Small intestine (tissue), 7 donors: ENCODE results near the gene KRTAP5-10. TPM values are rescaled to one million over a fixed set of nuclear protein-coding genes. Genes with fewer than 3 reads are reported as not detected.
"Not testable (repeated sequence)": the region's sequence is repeated elsewhere in the genome, so short reads cannot be mapped to it uniquely, and the experiment has no call there.

Experiments used
- DNase-seq, 2 donors: peaks; one replicate each; pipeline versions ENCODE4 v3.0.0 to v3.0.0-alpha.2; 2013
- FAIRE-seq: peaks from 2 replicates; lab custom pipeline; 2012; peaks lifted over from hg19 to GRCh38; lab: Jason Lieb, UNC
- H3K27ac ChIP-seq, 3 donors: one replicate each; pipeline ENCODE4 v1.5.1; 2013; ENCODE audit warnings: low read length in 2 of 3, mild to moderate bottlenecking in 2 of 3, control low read depth in 1 of 3, inconsistent platforms in 1 of 3, low read depth in 1 of 3, moderate library complexity in 1 of 3
- H3K27me3 ChIP-seq, 3 donors: one replicate each; pipeline ENCODE4 v1.6.1; 2013; ENCODE audit warnings: low read length in 3 of 3, inconsistent platforms in 1 of 3; ENCODE audit not compliant: control insufficient read depth in 3 of 3, insufficient read depth in 3 of 3
- H3K36me3 ChIP-seq, 3 donors: one replicate each; pipeline ENCODE4 v1.6.1; 2013; ENCODE audit warnings: low read length in 3 of 3, inconsistent platforms in 1 of 3, low read depth in 1 of 3, mild to moderate bottlenecking in 1 of 3, moderate library complexity in 1 of 3; ENCODE audit not compliant: control insufficient read depth in 3 of 3, insufficient read depth in 2 of 3
- H3K4me1 ChIP-seq, 3 donors: one replicate each; pipeline ENCODE4 v1.6.1; 2013; ENCODE audit warnings: low read length in 2 of 3, inconsistent platforms in 1 of 3, low read depth in 1 of 3, mild to moderate bottlenecking in 1 of 3, moderate library complexity in 1 of 3; ENCODE audit not compliant: control insufficient read depth in 3 of 3, insufficient read depth in 2 of 3
- H3K4me3 ChIP-seq, 3 donors: one replicate each; pipeline ENCODE4 v1.5.1; 2013; ENCODE audit warnings: low read length in 3 of 3, control low read depth in 1 of 3, inconsistent platforms in 1 of 3, low read depth in 1 of 3, mild to moderate bottlenecking in 1 of 3, moderate library complexity in 1 of 3
- H3K9me3 ChIP-seq, 2 donors: one replicate each; pipeline ENCODE4 v1.6.1; 2013; ENCODE audit warnings: low read depth in 1 of 2, low read length in 1 of 2; ENCODE audit not compliant: control insufficient read depth in 2 of 2, insufficient read depth in 1 of 2
- WGBS, 3 donors: extraction: QIAGEN DNeasy Blood & Tissue Kit; methylation state at CpG; one replicate each; pipeline ENCODE4 v1.1.7; 2013; 5-methylcytosine and 5-hydroxymethylcytosine counted together
- polyA plus RNA-seq, 4 donors: library from polyadenylated mRNA; stranded (reverse) in 3 of 4; unstranded in 1 of 4; fragments of 200-250 nt in 3 of 4; fragments of 120-200 nt in 1 of 4; gene quantifications; one replicate each; pipeline versions ENCODE4 v1.2.1 to v1.2.3, GENCODE V29; 2013
- donor health status: healthy with polysubstance abuse.
- donor health status: control.
- donor health status: control.
- donor health status: Bipolar disorder and iron deficiency.
- donor health status: healthy.

Gene KRTAP5-10
- polyA plus RNA-seq, 4 donors: 0.07 to 0.30 TPM; not detected in 2

DNA sequence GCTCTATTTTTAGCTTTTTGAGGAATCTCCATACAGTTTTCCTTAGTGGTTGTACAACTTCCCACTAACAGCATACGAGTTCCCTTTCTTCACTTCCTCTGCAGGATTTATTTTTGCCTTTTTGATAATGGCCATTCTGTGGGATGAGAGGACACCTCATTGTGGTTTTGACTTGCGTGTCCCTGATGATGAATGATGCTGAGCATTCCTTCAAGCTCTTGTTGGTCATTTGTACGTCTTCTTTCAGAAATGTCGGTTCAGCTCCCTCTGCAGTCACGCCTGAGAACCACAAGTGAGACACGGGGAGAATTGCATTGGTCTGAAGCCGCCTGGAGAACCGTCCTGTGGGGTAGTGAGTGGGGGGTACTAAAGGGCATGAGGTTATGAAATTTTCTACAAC lies 2.0 kb upstream of the KRTAP5-10 start:
- Histone ChIP-seq H3K27ac (no peak overlapping the region), H3K36me3 (no peaks in the 10 kb centered on the region), H3K4me3 (no peak overlapping the region), H3K9me3 (peaks cover 0 to 2% of the 10 kb centered on the region in 2 donors), H3K4me1 (peaks cover 0 to 2% (median 0%) of the 10 kb centered on the region in 3 donors), H3K27me3 (peaks cover 0 to 2% (median 0%) of the 10 kb centered on the region in 3 donors)
- FAIRE-seq (no peak), DNase-seq (peak; percentile 53 to 62)
- 16 to 18% (median 18%) methylated on average over 8 of the region's 8 CpGs for WGBS, 3 donors

GRCh38 chr11:71564430-71564829 lies 933 bp upstream of the KRTAP5-10 start:
- DNase-seq (peak; percentile 32 to 61), FAIRE-seq (no peak)
- Histone ChIP-seq H3K27me3 (peaks cover 0 to 2% (median 0%) of the 10 kb centered on the region in 3 donors), H3K27ac (no peak overlapping the region), H3K4me3 (no peak overlapping the region), H3K9me3 (peaks cover 0 to 2% of the 10 kb centered on the region in 2 donors), H3K4me1 (peaks cover 0 to 2% (median 0%) of the 10 kb centered on the region in 3 donors), H3K36me3 (no peaks in the 10 kb centered on the region)
- 84 to 88% (median 84%) methylated on average over 4 of the region's 4 CpGs for WGBS, 3 donors

- no peak for FAIRE-seq
- H3K4me3 ChIP-seq: no peak overlapping the region
- H3K4me1 ChIP-seq: peaks cover 0 to 2% (median 0%) of the 10 kb centered on the region in 3 donors
- no peaks in the 10 kb centered on the region for H3K36me3 ChIP-seq
- DNase-seq: peak in 1 of 2 donors; percentile 17
- H3K9me3 ChIP-seq: peaks cover 0 to 2% of the 10 kb centered on the region in 2 donors
- H3K27ac ChIP-seq: no peak overlapping the region
- peaks cover 0 to 2% (median 0%) of the 10 kb centered on the region in 3 donors for H3K27me3 ChIP-seq
- WGBS, 3 donors: 57 to 73% (median 63%) methylated on average over 10 of the region's 10 CpGs
Observed at GRCh38 chr11:71566081-71566620, 788 bp downstream of the KRTAP5-10 start.

GRCh38 chr11:71566626-71567599 lies 1.6 kb downstream of the KRTAP5-10 start:
- H3K27me3 ChIP-seq, DNase-seq, H3K9me3 ChIP-seq, H3K27ac ChIP-seq, FAIRE-seq, H3K36me3 ChIP-seq, H3K4me3 ChIP-seq, H3K4me1 ChIP-seq: not testable (repeated sequence)
- WGBS, 3 donors: 63 to 81% (median 70%) methylated on average over 15 to 21 of the region's 21 CpGs

DNA sequence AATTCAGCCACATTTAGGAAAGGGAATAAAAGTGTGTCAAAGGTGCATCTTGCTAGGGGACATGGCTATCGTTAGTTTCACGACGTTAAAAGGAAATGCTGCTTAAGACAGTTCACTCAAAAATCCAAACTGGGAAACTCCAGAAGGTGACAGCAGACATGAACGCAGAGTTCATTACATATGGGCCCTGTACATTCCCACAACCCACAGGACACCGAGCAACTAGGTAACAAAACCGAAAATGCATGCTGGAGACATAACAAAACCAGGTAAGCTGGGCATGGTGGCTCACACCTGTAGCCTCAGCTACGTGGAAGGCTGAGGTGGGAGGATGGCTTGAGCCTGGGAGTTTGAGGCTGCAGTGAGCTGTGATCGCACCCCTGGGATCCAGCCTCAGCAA lies 2.3 kb downstream of the KRTAP5-10 start:
- WGBS, 3 donors: 78 to 86% (median 83%) methylated on average over 8 of the region's 8 CpGs
- H3K36me3 ChIP-seq, FAIRE-seq, H3K27ac ChIP-seq, DNase-seq, H3K4me1 ChIP-seq, H3K9me3 ChIP-seq, H3K4me3 ChIP-seq, H3K27me3 ChIP-seq: not testable (repeated sequence)

DNA sequence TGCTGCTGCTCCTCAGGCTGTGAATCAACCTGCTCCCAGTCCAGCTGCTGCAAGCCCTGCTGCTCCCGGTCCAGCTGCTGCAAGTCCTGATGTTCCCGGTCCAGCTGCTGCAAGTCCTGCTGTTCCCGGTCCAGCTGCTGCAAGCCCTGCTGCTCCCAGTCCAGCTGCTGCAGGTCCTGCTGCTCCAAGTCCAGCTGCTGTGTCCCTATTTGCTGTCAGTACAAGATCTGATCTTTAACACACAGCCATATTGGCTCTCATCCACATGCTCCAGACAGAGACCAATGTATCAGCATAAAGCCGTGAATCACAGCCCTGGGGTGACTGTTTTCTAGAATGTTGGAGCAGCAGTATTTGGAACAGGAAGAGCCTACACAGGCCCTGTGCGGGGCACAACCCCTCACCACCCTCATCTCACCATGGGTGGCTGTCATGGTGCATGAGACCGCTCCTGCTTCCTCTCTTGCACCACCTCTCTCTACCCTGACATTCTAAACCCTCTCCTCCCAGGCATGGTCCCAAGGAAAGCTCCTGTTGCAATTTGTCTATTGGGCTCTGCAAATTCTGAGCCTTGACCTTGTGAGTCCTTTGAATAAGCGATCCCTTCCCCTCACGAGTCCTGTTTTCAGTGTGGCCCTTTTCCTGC lies 3.5 kb downstream of the KRTAP5-10 start:
- H3K4me3 ChIP-seq: no peak overlapping the region
- H3K4me1 ChIP-seq: peaks cover 0 to 2% (median 0%) of the 10 kb centered on the region in 3 donors
- 53 to 61% (median 59%) methylated on average over 8 of the region's 8 CpGs for WGBS, 3 donors
- no peaks in the 10 kb centered on the region for H3K9me3 ChIP-seq
- peaks cover 0 to 2% (median 0%) of the 10 kb centered on the region in 3 donors for H3K27me3 ChIP-seq
- FAIRE-seq: no peak
- H3K27ac ChIP-seq: no peak overlapping the region
- no peaks in the 10 kb centered on the region for H3K36me3 ChIP-seq
- DNase-seq: no peak

- not testable (repeated sequence) for H3K4me3 ChIP-seq, H3K4me1 ChIP-seq, H3K36me3 ChIP-seq, FAIRE-seq, DNase-seq, H3K9me3 ChIP-seq, H3K27ac ChIP-seq, H3K27me3 ChIP-seq
- 80 to 82% (median 80%) methylated on average over 36 to 37 of the region's 39 CpGs for WGBS, 3 donors
Observed at GRCh38 chr11:71571101-71571850, 5.9 kb downstream of the KRTAP5-10 start.
